Activated CD8-positive, alpha-beta memory T cell treated with anti-CD3 and anti-CD28 coated beads for 4 hours (primary cell): ENCODE data around the gene HCFC1R1.
A peak's percentile ranks its signal among the peaks of the same experiment; 100 is the strongest.

Experiments used
- DNase-seq, 2 donors: peaks; one replicate each; pipeline ENCODE4 v3.0.0-alpha.2; 2020; ENCODE audit warnings: low read depth in 2 of 2

The HCFC1R1 gene

DNA sequence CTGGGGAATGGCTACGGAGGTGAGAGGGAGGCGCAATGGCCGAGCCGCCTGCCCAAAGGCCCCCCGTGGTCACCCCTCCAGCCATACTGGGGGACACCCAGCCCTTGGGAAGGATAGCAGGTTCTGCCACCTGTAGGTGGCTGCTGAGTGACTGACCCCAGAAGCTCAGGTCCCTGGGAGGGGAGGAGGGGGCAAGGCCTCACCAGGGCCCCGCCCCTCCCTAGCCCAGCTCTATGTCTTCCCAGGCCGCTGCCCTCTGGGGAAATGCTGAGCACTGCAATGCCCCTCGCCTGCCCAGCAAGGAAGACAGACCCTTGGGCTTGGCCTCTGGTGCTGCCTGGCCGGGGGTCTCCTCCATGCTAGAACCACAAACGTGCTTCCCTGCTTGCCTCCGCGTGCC is 22.4 kb downstream of the HCFC1R1 start:
- no peak for DNase-seq

DNA sequence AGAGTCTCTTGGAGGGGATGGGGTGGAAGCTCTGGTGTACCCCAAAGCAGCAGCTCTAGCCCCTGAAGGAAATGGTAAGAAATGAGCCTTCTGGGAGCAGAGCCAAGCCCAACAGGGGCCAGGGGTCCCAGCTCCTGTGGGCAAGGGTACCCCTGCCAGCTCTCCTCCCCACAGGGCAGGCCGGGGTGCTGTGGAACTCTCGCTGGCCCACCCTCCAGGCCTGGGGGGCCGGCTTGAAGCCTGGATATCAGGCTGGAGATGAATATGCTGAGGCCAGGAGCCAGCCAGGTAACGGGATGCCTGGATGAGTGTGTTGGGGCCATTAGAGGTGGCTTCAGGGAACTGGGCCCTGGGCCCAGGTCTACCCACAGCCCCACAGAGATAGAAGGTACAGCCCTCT is 23.2 kb downstream of the HCFC1R1 start:
- no peak for DNase-seq

- no peak for DNase-seq
These were observed 23.8 kb downstream of the HCFC1R1 start for GRCh38 chr16:2999929-3000328.

DNA sequence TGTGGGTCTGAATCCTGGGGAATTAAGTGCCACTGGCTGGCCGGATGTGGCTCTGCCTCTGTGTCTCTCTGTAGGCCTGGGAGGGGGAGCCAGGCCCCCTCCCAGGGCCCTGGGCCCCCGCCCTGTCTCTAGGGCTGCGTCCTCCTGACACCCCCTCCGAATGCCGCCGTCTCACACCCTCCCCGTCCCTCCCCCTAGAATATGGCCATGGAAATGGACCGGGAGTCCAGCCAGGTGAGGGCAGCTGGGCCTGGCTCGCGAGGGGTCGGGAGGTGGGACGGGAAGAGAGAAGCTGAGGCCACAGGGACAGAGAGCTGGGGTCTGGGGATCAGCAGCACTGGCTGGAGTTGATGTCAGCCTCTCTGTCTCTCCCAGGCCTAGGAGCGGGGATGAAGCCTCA is 27.4 kb downstream of the HCFC1R1 start:
- DNase-seq = no peak

DNA sequence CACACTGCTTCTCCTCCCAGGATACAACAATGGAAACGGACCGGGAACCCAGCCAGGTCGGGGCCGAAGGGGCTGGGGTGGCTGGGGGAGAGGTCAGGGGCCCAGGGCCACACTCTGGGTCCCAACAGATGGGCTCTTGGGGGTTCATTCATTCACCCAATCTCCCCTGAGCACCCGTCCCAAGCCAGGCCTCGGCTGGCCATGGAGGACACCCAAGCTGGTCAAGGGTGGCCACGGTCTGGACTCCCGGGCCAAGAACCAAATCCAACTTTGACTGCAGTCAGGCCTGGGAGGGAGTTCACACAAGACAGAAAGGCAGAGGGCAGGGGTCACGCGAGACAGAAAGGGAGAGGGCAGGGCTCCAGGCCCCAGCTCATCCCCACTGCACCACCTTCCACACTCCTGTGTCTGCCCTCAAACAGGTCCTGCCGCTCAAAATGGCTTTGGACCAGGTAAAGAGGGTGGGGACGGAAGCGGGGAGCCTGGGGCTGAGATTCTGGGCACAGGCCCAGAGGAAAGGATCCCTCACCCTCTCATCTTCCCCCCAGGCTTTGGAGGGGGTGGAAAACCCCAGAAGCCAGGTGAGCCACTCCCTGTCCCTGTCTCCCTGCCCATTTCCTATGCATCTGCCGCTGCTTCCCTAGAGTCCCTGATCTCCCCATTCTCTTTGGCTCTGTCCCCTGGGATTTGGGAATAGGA is 31.2 kb downstream of the HCFC1R1 start:
- DNase-seq = no peak

DNA sequence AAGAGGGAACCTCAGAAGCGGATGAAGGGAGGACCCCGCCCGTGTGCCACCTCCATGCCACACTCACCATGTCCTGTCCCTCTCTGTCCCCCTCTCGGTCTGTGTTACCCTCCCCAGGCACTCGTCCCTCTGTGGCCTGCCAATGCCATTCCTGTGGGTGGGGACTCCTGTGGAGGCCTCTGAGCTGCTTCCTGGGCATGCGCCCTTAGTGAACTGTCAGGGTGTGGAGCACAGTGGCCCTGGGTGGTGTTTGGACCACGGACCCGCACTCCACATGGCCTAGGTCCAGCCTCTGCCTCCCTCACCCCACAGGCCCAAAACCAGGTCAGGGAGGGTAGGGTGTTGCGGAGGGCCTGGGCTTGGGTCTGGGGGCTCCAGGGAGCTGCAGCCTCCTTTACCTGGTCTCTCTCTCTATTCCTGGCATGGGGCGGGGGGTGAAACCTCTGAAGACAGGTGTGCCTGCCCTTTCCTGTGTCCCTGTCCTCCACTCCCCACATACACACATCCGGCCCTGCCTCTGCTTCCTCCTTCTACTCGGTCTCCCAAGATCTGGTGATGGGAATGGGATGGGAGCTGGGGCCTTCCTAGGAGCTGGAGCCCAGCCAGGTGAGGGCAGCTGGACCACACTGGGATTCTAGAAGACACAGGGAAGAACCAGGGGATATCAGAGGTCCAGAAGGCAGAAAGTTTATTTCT is 32.0 kb downstream of the HCFC1R1 start:
- DNase-seq = no peak

DNA sequence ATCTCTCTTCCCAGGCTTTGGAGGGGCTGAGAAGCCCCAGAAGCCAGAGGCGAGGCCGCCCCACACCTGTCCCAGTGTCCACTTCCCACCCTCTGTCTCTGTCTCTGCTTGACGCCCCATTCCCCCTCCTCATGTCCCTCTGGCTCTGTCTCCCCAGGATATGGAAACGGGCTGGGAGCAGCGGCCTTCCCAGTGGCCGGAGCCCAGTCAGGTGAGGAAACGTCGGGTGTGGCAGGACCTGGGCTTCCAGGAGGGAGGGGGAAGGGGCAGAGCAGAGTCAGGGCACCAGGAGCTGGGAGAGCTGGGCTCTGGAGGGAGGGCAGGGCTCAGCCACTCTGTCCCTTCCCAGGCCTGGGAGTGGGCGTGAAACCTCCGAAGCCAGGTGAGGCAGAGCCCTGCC is 32.9 kb downstream of the HCFC1R1 start:
- no peak for DNase-seq

- no peak for DNase-seq
These were observed 35.1 kb downstream of the HCFC1R1 start for GRCh38 chr16:2988590-2989099.

DNA sequence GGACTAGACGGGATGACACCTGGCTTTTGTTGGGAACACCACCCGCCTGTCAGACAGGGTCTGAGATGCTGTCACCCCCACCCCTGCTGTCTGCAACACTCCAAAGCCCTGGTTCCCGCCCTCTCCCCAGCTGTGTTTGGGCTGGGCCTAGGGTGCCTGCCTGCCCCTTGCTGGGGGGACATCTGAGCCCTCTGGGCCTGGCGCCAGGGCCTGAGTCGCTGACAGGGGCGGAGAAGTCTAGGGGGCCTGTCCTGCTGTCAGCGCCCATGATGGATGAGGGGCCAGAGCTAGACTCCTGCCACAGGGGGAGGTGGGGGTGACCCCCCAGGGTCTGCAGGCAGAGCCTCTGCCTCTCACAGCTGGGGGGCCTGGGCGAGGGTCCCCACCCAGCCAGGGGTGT is 35.9 kb downstream of the HCFC1R1 start:
- DNase-seq = no peak

DNA sequence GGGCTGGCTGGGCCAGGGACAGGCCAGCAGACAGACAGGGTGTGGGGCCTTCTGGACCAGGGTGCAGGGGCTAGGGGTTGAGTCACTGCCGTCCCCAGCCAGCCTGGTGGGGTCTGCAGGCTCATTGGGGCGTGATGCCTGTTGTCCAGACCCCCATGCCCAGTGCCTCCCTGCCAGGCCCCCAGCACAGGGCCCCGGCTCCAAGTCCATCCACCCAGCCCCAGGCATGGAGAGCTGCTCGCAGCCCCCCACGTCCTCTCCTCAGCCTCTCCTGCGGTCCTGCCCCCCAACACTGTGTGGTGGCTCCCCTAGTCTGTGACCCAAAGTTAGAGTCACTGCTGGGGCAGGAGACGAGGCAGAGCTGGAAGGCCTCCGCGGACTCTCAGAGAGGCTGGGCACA is 36.5 kb downstream of the HCFC1R1 start:
- DNase-seq = no peak

DNA sequence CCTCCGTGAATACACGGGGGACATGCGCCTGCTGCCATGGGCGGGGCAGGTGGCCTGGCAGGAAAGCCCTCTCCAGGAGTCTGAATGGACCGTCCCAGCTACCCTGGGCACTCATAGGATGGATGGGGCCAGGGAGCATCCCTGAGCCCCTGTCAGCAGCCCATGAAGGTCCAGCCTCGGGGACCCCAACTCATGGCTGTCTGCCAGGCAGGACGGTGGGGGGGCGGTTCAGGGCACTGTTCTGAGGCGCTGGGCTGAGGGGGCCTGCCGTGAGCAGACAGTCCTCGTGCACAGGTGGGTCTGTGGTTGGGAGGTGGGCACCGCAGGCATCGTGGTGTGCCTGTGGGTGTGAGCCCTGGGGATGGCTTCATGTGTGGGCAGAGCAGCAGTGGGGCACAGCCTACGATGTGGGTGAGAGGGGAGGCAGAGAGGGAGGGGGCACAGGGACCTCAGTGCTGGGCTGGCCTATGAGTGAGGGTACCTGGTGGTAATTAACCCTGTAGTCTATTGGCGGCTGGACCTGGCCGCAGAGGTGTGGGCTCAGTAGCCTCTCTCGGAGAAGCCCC is 37.0 kb downstream of the HCFC1R1 start:
- DNase-seq = no peak

DNA sequence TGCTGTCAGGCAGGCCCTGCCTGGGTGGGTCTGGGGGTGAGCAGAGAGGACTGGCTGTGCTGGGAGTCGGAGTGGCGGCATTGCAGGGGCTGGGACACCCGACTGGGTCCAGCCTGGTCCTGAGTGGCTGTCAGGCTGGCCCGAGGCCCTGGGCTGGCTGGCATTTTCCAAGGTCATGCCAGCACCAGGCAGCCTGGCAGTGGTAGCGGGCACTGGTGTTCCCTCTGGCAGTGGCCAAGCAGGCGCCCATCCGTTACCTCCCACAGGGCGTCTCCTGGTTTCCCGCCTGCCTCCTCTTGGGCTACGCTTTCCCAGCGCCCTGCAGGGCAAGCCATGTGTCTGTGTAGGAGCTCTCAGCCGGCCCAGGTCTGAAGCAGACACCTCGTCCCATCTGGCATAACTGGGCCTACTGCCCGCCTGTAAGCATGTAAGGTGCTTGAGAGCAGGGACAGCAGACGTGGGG is 37.8 kb downstream of the HCFC1R1 start:
- DNase-seq = no peak

DNA sequence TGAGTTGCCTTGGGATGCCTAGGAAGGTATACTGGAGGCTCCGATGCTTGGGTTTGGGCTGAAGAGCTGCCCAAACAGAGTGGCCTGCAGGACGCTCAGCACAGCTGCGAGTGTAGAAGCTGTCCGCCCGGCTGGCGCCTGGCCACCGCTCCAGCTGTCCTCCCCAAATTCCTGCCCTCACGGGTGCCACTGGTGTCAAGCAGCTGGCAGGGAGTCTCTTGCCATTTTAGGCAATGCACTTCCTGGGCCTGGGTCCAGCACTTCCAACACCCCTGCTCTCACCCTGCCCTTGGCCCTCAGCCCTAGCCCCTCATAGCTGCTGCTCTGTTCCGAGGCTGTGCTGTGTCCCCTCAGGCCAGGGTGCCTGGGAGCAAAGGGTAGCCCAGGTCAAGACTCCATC is 38.3 kb downstream of the HCFC1R1 start:
- no peak for DNase-seq

DNA sequence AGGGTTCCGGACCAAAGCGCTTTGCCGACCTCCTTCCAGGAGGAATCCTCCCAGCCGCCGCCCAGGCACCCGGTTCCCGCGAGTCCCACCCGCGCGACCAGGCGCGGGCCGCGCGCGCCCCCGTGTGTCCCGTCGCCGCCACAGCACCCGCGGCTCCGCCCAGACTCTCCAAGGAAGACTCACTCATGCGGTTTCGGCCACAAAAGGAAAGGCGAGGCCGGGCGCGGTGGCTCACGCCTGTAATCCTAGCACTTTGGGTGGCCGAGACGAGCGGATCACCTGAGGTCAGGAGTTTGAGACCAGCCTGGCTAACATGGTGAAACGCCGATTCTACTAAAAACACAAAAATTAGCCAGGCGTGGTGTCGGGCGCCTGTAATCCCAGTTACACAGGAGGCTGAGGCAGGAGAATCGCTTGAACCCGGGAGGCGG is 40.0 kb downstream of the HCFC1R1 start:
- peak in 1 of 2 donors; percentile 33 for DNase-seq

- DNase-seq = no peak
These were observed 41.3 kb downstream of the HCFC1R1 start for GRCh38 chr16:2982402-2982801.

GRCh38 chr16:2981899-2982250 is 41.9 kb downstream of the HCFC1R1 start:
- DNase-seq = no peak

DNA sequence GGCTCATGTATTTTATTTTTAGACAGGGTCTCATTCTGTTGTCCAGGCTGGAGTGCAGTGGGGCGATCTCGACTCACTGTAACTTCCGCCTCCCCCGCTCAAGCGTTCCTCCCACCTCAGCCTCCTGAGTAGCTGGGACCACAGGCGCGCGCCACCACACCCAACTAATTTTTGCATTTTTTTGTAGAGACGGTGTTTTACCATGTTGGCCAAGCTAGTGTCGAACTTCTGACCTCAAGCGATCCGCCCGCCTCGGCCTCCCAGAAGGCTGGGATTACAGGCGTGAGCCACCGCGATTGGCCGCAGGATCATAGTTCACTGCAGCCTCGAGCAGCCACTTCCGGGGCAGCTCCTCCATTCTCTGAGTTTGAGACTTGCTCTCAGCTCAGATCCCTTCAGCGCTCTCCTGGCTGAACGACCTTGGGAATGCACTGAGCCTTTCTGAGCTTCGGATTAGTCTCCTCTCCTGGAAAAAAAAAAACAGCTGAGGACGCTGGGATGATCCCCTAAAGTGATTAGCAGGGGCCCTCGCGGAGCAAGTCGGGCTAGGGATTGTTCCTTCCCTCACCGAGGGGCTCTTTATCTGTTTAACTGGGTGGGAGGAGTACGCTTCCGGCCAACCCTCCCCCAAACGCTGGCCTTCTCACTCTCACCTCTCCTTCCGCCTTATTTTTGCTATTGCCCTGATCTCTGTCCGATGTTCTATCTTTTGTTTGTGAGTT is 42.4 kb downstream of the HCFC1R1 start:
- no peak for DNase-seq

DNA sequence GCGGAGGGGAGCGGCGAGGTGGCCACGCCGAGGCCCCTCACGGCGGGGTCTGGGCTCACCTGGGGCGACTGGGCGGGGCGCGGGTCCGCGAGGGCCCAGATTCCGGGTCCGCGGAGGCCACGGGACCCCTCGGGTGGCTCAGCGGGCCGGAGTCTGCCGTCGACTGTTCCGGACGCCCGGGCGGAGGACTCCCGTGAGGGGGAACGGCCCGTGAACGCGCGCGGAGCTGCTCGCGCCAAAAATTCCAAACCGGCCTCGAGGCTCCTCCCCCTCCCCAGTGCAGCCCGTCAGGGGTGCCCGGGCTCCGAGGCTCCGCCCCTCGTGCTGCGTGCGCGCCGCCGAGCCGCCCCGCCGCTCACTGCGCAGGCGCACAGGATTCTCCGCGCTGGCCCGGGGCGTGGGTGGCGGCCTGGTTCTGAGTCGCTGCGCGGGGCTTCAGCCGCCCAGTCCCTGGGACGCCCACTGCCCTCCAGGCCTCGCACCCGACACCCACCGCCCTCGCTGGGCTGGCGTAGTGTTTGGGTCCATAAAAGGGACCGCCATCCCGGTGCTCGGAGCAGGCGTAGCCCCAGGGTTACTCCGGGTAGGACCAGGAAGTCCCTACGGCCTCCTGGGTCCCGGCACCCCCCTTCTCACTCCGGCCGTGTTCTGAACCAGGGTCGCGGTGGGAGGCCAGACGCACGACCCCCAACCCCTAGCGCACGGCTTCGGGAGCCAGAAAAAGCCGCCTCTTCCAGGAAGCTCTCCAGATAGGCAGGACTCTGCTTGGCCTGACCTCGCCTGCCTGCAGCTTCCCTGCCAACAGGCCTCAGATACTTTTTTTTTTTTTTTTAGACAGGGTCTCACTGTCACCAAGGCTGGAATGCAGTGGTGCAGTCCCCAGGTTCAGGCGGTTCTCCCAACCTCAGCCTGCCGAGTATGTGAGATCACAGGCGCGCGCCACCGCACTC is 43.2 kb downstream of the HCFC1R1 start, which contains the start of gene PKMYT1:
Gene PKMYT1, minus strand, starts transcription at position 220 of the 950 bp plus-strand sequence. CDS start 789 bp downstream, outside the sequence.
- DNase-seq = peak; percentile 79 to 86

- no peak for DNase-seq
These were observed 44.0 kb downstream of the HCFC1R1 start for GRCh38 chr16:2979669-2980226.

GRCh38 chr16:2977440-2977839 is 46.3 kb downstream of the HCFC1R1 start:
- no peak for DNase-seq

DNA sequence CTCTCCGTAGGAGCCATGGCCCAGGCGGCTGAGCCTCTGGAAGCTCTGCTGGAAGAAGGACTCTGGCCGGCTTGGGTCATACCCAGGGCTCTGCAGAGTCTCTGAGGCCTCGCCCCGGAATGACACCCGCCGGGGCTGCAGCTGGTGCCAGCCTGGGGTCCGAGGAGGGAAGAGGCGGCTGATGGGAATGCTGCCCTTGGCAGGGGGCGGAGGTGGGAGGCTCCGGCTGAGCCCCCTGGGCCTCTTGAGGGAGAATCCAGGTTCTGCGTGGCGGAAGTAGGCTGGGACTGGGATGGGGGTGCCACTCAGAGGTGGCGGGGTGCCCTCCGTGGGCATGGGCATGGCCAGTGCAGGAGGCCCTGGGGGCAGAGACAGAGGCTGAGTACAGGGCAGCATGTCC is 47.1 kb downstream of the HCFC1R1 start:
- no peak for DNase-seq
